GM19467 (cell line): ENCODE data around the gene ADD1.
"Not testable (repeated sequence)": the region's sequence is repeated elsewhere in the genome, so short reads cannot be mapped to it uniquely, and the experiment has no call there.

Experiments
- ATAC-seq: cut with Tn5 transposase; IDR thresholded peaks from one replicate; pipeline ENCODE4 v1.9.1; 2021; ENCODE audit warnings: mild to moderate bottlenecking, moderate library complexity; ENCODE audit not compliant: unreplicated experiment

ADD1 gene

DNA sequence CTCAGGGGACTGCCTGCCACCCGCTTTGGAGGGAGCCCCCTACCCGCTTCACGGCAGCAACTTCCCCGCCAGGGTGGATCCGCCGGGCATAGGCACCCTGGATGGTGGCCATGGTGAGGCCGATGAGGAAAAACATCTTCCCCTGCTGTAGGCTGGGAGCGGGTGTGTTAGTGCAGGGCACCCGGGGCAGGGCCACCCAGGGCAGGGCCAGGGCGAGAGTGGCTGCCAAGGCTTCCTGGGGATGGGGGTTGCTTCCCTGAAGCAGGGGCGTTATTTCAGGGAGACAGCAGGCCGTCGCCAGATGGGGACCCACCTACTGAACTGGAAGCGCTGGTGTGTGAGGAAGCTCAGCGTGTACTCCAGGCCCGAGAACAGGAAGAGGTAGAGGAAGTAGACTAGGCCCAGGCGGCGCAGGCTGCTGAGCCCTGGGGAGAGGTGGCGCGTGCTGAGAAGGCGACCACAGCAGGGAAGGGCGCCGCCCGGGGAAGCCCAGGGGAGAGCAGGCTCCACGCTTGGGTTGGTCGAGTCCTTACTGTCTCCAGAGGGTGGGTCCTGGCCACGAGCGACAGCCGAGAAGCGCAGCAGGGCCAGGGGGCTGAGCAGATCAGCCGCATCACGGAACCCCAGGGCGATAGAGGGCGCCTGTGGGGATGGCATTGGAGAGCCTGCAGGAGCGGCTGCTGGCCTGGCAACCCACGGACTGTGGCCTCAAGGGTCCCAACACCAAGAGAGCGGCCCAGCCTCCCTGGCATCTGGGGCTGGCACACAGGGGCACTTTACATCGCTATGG, 88.1 kb downstream of the ADD1 start:
- peak; percentile 36 for ATAC-seq

DNA sequence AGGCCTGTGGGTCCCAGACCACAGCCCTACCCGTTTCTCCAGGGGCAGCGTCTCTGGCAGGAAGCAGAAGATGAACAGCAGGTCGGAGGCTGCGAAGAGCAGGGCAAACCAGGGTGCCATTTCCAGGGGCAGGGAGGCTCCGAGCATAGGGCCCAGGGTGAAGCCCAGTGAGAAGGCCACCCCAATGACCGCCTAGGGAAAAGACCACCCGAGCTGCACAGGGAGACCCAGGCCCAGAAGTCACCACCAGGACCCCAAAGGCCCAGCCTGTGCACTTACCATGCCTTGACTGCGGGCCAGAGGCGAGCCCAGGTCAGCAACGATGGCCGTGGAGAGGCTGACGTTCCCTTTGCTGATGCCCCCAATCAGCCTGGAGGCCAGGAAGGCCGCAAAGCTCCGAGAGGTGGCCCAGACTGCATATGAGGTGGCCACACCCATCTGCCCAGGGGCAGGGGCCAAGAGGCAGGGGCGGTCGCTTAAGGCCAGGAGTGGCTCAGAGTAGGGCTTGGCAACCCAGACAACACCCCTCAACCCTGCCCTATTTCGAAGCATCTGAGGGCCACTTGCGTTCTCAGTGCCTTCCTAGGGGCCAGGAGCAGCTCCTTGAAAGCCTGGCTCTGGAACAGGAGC, 88.8 kb downstream of the ADD1 start:
- no peak for ATAC-seq

DNA sequence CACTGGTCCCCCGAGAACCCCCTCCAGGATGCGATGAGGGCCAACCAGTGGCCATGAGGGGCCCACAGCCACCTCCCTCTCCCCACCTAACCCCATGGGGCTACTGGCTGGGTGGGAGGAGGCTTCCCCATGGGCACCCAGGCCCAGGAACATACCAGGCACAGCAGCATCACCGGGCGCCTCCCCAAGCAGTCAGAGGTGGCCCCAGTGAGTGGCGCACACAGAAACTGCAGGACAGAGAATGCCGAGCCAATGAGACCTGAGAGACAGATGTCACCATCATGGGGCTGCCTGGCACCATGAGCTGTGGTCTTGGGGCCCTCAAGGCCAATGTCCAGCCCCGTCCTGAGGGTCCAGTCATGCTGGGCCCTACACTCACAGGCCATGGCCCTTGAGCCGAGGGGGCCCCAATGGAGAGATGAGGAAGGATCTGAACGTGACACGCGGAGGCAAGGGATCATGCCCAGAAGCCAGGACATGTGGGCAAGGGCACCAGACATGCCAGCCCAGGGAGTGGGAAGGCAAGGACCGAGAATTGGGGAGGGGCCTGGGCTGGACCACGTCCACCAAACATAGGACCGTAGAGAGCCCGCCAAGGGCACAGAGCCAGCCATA, 89.4 kb downstream of the ADD1 start:
- no peak for ATAC-seq

DNA sequence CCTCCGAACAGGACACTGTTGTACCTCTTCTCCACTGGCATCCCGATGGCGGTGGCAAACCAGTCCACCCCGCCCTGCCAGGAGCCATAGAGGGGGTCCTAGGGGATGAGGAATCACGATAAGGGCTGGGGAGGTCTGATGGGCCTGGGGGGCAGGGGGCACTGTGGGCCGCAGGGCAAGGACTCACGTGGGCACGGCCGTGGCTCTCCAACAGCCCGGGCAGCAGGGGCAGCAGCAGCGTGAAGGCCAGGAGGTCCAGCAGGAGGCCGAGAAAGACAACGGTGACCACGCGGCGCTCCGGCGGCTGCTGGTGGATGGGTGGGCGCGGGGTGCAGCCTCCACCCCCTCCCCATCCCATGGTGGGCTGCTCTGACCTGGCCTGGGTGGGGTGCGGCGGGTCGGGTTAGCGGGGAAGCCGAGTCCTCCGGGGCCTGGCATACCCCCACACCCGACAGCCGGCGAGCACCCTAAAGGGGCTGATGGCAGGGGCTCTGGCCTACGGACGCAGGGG, 90.0 kb downstream of the ADD1 start:
- no peak for ATAC-seq

DNA sequence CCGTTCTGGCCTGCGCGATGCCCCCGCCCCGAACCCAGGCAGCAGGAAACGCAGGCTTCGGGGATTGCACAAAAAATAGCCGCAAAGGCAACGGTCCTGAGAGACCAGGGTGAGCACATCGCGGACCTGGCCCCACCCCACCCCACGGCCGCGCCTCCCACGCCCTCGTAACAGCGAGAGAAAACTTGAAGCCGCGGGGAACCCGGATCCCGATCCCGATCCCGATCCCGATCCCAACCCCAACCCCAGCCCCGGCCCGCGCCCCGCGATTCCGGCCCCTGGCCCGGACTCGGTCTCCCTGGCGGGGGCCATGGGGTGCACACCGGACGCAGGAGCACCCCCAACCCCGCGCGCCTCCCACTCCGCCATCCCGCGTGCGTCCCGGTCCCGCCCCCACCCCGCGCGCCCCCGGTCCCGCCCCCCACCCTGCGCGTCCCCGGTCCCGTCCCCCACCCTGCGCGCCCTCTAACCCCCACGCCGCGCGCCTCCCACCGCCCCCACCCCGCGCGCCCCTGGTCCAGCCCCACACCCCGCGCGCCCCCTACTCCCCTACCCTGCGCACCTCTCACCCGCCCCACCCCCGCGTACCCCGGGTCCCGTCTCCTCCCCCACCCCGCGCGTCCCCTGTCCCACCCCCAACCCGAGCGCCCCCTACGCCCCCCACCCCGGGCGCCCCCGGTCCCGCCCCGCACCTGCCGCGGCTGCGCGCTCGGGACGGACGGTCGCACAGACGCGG, 90.6 kb downstream of the ADD1 start:
- no peak for ATAC-seq

DNA sequence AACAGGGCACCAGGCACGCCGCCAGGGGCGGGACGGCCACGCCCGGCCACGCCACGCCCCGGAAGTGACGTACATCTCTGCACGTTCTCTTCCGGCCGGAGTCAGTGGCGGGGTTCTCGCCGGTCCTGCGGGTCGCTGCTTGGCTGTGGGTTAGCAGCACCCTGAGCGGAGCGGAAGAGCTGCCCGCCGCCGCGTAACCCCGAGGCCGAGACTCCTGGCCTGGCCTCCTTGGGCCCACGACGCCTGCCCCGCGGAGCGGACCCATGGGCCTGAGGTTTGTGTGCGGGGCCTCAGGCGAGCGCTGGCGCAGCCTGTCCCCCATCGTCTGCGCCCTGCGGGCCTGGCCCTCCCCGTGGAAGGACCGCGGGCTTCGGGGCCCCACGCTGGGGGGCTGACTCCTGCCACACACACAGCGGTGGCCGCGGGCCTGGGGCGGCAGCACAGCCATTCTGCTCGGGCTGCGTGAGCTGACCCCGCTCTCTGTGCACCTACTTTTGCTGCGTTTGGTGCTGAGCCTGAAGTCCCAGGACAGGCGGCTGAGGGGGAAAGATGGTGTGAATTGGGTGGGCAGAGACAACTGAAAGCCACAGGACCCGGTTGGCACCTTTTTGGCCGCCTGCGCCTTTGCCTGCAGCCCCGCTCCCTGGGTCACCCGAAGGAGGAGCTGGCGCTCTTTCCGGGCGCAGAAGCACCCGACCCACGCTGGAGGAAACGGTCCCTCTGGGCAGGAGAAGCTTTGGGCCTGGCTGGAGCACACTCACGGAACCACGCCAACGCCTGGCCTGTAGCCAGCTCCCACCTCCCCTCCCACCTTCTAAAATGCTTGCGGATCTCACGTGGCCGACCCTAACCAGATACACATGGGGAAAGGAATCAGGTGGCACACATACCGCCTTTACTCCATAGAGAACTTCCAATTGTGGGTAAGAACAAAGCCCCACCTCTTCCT, 91.4 kb downstream of the ADD1 start:
- ATAC-seq: peak; percentile 39

DNA sequence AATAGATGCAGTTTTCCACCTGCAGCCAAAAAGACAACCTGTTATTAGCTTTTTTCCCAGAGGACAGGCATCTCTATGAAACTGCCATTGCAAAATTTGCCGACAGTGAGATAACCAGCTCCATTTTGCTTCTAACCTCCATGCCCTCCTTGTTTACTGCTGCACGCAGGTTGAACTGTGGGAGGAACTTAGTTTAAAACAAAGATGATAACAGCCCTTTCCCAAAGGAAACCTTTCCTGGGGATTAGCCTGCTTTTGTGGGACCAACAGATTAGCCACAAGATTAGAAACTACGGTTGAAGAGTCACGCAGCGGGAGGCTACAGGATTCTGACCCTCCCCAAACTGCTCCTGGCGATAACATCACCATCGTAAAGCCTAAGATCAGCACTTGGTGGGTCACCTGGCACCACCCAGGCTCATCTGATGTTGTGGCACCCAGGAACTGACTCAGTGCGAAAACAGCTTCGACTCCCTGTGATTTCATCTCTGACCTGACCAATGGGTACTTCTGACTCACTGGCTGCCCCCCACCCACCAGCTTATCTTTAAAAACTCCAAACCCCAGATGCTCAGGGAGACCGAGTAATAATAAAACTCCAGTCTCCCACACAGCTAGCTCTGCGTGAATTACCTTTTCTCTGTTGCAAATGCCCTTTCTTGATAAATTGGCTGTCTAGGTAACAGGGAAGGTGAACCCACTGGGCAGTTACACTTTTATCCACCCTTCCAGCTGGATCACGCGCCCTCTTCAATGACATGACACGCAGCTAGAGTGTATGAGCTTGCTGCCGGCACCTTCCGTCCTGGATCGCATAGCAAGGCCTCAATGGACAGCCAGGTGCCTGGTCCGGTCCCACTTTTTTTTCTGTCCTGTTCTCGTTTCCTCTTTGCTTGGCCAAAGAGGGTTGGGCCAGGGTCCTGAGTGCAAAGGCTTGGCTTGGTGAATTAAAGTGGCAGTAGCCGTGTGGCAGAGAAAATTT, 92.4 kb downstream of the ADD1 start:
- ATAC-seq: no peak

DNA sequence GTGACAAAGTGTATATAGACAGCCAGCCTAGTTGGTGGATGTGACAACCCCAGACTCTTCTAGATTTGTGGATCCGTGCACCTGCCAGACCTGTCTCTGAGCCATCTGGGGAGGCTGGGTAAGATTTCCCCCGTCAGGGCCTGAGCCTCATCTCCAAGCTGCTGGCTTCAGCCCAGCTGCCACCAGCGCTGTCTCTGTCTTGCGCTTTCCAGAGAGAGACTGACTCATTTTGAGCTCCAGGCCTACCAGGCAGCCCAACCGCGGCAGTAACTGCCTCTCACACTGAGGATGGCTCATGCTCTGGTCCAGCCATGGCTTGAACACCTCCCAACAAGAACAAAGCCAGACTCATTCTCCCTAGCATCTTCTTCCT, 93.1 kb downstream of the ADD1 start:
- no peak for ATAC-seq

DNA sequence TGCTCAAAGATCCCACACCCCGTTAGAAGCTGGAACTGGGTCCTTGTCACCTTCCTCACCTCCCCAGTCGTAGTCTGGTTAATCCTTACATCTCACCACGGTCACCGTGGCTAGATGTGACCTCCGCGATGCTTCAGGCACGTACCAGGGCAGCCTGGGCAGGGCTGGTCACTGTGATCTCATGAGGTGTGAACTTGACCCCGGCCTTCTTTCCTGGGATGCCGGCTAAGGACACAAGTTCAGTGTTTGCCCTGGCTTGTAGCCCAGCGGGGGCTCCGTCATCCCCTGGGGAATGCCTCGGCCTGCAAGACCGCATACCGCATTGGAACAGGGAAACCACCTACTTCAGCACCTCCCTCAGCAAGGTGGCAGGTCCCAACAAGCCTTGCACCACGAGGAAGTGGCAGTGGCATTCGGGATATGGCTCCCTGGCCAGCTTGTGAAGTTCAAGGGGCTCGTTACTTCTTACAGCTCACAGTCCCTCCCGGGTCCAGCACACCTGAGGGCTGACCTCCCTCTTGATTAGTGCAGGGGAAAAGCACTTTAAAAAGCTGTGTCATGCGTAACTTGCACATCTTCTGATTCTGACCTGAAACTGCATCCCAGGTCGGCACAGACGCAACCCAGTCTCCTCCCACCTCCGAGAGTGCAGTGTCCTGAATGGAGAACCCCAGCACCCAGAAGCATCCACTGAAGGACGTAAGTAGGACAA, 93.7 kb downstream of the ADD1 start:
- no peak for ATAC-seq

DNA sequence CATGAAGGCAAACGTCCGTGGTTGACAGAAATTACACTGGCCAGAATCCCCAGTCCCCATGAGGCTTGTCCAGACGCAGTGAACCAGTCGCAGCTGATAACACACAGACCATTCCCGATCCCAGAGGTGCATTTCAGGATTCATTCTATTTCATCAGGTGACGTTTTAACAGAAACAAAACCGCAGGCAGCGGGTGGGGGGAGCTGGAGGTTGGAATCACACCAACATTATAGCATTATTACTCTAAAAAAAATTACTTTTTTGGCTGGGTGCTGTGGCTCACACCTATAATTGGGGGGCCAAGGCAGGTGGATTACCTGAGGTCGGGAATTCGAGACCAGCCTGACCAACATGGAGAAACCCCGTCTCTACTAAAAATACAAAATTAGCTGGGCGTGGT, 94.3 kb downstream of the ADD1 start:
- no peak for ATAC-seq

DNA sequence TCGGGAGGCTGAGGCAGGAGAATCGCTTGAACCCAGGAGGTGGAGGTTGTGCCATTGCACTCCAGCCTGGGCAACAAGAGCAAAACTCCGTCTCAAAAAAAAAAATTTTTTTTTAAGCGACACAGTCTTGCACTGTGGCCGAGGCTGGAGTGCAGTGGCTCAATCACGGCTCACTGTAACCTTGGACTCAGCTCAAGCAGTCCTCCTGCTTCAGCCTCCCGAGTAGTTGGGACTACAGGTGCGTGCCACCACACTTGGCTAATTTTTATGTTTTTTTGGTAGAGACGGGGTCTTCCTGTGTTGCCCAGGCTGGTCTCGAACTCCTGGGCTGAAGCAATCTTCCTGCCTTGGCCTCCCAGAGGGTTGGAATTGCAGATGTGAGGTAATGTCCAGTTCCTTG, 94.8 kb downstream of the ADD1 start:
- not testable (repeated sequence) for ATAC-seq

DNA sequence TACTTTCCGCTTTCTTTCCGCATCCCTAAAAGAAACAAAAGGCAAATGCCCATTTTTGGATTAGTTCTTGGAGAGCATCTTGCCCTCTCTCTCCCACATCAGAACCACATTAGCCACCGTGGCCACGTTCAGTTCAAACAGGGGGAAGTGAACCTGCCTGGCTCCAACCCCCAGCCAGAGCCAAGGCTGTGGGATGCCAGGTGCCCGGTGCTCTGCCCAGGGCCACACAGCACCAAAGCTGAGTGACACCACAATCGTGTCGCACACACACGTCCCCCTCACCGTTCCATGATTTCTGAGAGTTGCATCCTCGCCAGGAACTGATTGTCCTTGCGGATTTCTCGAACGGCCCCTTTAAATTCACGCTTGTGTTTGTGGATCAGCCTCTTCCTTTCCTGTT, 95.3 kb downstream of the ADD1 start:
- no peak for ATAC-seq

DNA sequence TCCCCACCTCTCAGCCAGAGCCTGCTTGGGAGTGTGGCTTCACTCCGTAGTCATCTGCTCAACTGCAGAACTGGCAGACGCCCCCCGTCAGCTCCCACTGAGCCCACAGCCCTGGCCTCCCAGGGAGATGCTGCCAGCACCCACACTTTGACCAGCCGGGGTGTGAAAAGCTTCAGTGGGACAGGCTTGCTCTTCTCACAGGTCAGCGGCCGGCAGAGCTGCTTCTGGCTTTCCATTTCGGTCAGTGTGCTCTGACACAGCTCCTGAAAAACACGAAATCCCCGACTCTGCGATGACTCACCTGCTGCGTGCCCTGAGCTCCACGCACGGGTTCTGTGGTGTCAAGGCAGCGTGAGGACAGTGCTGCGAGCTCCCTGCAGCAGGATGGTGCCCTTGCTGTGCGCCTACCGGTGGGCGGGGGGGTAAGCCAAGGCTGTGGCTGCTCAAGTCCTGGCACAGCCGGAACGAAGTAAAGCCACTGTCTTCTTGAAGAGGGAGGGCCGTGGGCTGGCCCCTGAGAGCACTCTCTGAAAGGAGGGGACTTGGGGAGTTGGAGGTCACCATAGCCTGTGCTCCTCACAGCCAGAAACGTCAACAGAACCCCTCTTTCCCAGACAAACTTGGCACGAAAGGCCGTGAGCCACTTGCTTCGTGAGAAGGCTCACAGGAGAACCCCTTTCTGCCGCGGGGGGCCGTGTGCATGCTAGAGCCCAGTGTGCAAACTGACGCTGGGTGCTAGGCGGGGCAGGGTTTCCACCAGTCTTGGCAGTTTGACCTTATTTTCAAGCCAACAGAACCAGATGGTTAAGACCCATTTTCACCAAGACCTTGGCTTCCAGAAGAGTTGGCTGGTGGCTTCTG, 96.0 kb downstream of the ADD1 start:
- no peak for ATAC-seq

DNA sequence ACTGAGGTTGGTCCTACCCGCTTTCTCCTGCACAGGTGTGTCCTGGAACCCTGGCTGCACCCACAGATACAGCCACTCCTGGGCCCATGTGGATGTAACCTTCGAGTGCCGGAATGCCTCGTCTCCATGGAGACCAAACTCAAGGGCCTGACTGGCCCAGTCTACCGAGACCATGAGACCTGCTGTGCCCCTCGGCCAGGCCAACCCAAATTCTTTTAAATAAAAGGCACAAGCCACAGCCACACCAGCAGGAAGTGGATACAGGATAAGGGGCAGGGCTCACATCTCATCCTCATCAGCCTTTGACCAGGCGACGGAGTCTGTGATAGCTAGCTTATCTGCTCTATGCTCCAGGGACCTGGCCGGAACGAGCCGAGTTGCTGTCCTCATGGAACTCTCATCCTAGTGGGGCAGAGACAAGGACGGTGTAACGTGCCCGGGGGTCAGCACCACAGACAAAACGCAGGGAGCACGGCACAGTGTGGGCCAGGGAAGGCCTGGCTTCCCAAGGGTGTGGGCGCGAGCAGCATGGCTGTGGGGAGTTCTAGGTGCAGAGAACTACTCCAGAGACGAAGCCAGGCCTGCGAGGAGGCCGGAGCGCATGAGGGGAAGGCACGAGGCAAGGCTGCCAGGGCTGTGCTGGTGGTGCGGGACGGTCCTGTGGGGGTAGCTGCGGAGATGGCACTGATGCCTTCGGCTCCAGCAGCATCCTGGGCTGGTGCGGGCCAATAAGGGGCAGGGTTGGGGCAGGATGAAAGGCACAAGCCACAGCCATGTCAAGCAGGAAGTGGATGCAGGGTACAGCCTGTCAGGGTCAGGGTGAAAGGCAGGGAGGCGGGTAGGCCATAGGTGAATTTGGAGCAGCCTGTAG, 96.9 kb downstream of the ADD1 start:
- ATAC-seq: no peak

DNA sequence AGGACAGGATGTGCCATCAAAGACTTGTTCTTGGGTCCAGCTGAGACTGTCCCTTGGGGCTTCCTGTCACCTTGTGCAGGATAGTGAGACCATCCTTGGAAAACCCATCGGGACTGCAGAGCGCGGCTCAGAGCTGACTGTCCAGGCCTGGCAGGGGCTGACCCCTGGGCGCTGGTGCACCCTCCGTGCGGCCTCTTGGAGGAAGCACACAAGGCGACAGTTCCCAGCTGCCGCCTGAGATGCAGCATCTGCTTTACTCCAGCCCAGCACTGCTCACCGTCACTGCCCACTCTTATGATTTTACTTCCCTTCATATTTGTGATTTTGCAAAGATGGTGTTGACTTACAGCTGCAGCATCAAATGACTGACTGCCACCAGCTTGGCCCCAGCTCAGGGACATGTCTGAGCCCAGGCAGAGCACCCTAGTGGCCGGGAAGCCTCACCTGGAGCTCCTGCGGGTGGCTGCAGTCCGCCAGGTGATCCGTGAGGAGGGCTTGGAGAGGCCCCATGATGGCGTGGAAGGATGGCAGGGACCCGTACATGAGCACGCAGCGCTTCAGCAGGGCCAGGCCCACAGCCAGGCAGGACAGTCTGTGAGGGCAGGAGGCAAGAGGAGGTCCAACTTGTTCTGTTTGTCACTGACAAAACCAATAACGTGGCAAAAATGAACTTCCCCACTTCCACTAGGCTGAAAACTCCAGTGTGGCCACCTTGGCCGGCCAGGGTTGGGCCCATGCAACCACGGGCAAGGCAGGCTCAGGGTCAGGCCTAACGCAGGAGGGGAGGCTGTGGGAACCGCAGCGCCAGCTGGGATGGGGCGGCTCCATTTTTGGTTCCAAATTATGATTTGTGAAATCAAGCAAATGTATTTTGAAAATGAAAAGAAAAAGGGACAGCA, 97.7 kb downstream of the ADD1 start:
- no peak for ATAC-seq
